Activated T-cell treated with anti-CD3 and anti-CD28 coated beads, Interleukin-2, amount 50 U/mL, for 24 hours (primary cell): ENCODE data around the gene VWA7.
"Not testable (repeated sequence)": the region's sequence is repeated elsewhere in the genome, so short reads cannot be mapped to it uniquely, and the experiment has no call there.

Experiments used
- DNase-seq: peaks from one replicate; pipeline ENCODE4 v3.0.0-alpha.2; 2020
- H3K27ac Mint-ChIP-seq: 2 replicates; pipeline ENCODE4 v1.8.0; 2020; ENCODE audit warnings: mild to moderate bottlenecking, mixed read lengths
- H3K27me3 Mint-ChIP-seq: 2 replicates; pipeline ENCODE4 v1.8.0; 2020; ENCODE audit warnings: mixed read lengths
- H3K36me3 Mint-ChIP-seq: 2 replicates; pipeline ENCODE4 v1.8.0; 2020; ENCODE audit warnings: low read depth, mixed read lengths
- H3K4me1 Mint-ChIP-seq: 2 replicates; pipeline ENCODE4 v1.8.0; 2020; ENCODE audit warnings: low read depth, mixed read lengths
- H3K4me3 Mint-ChIP-seq: 2 replicates; pipeline ENCODE4 v1.8.0; 2020; ENCODE audit warnings: mild to moderate bottlenecking, moderate library complexity, mixed read lengths
- H3K9me3 Mint-ChIP-seq: 2 replicates; pipeline ENCODE4 v1.8.0; 2020; ENCODE audit warnings: mixed read lengths

The VWA7 gene

DNA sequence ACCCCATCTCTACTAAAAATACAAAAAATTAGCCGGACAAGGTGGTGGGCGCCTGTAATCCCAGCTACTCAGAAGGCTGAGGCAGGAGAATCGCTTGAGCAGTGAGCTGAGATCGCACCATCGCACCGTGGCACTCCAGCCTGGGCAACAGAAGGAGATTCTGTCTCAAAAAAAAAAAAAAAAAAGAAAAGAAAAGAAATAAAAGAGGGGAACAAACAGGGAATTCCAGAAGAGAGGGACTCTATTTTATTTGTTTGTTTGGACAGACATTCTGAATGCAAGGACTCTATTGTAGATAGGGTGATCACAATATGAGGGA is 16.8 kb upstream of the VWA7 start:
- not testable (repeated sequence) for H3K27me3 Mint-ChIP-seq, H3K9me3 Mint-ChIP-seq, DNase-seq
- peaks cover 54% of the 10 kb centered on the region for H3K4me1 Mint-ChIP-seq
- H3K27ac Mint-ChIP-seq = peak overlapping the region; percentile 99
- H3K4me3 Mint-ChIP-seq = peak overlapping the region; percentile 95
- H3K36me3 Mint-ChIP-seq = peaks cover 76% of the 10 kb centered on the region

DNA sequence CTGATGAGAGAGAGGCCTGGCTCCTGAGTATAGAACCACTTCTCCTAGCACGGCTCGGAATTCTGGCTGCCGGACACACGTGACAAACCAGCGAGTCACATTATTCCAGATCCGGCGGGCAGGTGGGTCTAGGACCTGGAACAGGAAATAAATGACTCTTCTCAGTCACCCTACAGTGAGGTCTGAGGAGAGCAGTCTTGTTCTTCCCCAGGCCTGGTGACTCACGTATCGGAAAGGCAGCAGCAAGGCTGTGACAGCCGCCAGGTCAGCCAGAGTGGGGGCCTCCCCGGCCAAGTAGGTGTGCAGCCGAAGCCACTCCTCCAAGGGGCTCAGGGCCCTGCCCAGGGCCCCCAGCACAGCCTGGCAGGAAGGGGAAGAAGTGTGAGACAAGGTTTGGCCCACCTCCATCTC is 15.6 kb upstream of the VWA7 start:
- peak overlapping the region; percentile 72 for H3K27ac Mint-ChIP-seq
- H3K36me3 Mint-ChIP-seq = peaks cover 76% of the 10 kb centered on the region
- peaks cover 47% of the 10 kb centered on the region for H3K4me1 Mint-ChIP-seq
- no peaks in the 10 kb centered on the region for H3K9me3 Mint-ChIP-seq
- no peak for DNase-seq
- peak overlapping the region; percentile 95 for H3K4me3 Mint-ChIP-seq
- H3K27me3 Mint-ChIP-seq = no peaks in the 10 kb centered on the region

- no peaks in the 10 kb centered on the region for H3K27me3 Mint-ChIP-seq
- H3K4me1 Mint-ChIP-seq = peaks cover 41% of the 10 kb centered on the region
- peak overlapping the region; percentile 60 for H3K27ac Mint-ChIP-seq
- H3K36me3 Mint-ChIP-seq = peaks cover 74% of the 10 kb centered on the region
- H3K9me3 Mint-ChIP-seq = no peaks in the 10 kb centered on the region
- no peak overlapping the region for H3K4me3 Mint-ChIP-seq
- no peak for DNase-seq
Observed at GRCh38 chr6:31792090-31792374, 14.9 kb upstream of the VWA7 start.

GRCh38 chr6:31791324-31792089 is 14.4 kb upstream of the VWA7 start:
- Mint-ChIP-seq H3K4me3 (no peak overlapping the region), H3K27me3 (no peaks in the 10 kb centered on the region), H3K9me3 (no peaks in the 10 kb centered on the region), H3K36me3 (peaks cover 73% of the 10 kb centered on the region), H3K4me1 (peaks cover 38% of the 10 kb centered on the region), H3K27ac (peak overlapping the region; percentile 60)
- DNase-seq = peak; percentile 55

GRCh38 chr6:31785475-31785874 is 8.3 kb upstream of the VWA7 start:
- no peaks in the 10 kb centered on the region for H3K27me3 Mint-ChIP-seq
- H3K36me3 Mint-ChIP-seq = peaks cover 89% of the 10 kb centered on the region
- H3K27ac Mint-ChIP-seq = no peak overlapping the region
- H3K4me3 Mint-ChIP-seq = no peak overlapping the region
- no peaks in the 10 kb centered on the region for H3K9me3 Mint-ChIP-seq
- peaks cover 3% of the 10 kb centered on the region for H3K4me1 Mint-ChIP-seq
- DNase-seq = no peak

DNA sequence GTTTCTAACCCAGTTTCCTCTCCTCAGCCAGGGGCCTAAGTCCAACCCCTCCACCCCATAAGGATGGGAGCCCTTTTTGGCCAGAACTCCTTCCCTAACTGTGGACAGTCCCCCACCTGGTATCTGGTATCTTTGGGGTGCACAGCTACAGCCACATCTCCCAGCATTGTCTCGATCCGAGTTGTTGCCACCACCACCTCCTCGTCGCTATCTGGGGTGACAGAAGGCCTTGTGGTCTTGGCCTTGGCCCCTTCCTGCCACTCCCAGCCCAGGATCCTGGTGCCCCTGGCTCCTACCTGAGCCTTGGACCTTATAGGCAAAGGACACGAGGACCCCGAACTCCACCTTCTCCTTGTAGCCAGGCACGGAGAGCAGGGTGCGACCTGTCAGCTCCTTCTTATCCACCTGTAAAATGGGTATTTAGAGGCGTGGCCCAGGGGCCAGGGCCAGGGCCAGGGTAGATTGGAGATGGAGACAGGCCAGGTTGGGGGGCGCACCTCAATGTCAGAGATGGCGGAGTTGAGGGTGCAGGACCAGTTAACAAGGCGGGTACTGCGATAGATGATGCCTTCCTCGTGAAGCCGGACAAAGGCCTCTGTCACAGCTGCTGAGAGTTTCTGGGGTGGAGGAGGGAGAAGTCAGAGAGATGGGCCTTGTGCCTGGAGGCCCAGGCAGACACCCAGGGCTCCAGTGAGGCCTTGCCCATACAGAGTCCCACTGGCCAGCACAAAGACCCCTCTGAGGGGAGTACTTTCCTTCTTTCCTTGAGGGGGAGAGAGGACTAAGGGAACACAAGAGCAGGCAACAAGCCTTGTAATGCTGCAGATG is 7.2 kb upstream of the VWA7 start:
- H3K4me3 Mint-ChIP-seq = no peak overlapping the region
- H3K36me3 Mint-ChIP-seq = peaks cover 93% of the 10 kb centered on the region
- H3K4me1 Mint-ChIP-seq = no peaks in the 10 kb centered on the region
- H3K27ac Mint-ChIP-seq = no peak overlapping the region
- H3K9me3 Mint-ChIP-seq = no peaks in the 10 kb centered on the region
- H3K27me3 Mint-ChIP-seq = no peaks in the 10 kb centered on the region
- no peak for DNase-seq

DNA sequence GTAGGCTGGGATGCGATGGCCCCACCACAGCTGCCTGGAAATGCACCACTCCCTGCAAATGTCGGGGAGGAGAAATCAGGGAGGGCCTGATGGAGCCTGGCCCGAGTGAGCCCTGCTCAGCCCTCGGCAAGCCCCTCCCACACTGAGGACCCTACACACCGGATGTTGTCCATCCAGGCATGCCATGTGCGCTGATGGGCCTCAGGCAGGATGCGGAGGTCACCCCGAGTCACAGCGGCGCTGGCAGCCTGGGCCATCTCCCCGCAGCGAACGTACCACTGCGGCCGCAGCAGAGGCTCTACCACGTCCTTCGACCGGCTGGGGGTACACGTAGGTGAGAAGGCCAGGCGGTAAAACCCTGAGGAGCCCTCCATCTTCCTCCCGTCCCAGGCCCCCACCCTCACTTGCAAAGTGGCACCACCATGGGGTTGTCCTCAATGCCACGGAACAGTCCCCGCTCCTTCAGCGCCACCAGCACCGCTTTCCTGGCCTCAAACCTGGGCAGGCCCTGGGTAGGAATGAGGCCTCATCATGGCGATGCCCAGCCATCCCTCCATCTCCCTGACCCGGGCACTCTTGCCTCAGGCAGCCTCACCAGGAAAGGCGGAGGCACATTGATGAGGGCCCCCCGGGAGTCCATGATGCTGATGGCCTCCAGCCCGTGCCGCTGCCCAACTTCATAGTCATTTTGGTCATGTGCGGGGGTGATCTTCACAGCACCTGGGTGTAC is 5.2 kb upstream of the VWA7 start:
- no peaks in the 10 kb centered on the region for H3K9me3 Mint-ChIP-seq
- peaks cover 11% of the 10 kb centered on the region for H3K4me1 Mint-ChIP-seq
- H3K27ac Mint-ChIP-seq = no peak overlapping the region
- peaks cover 95% of the 10 kb centered on the region for H3K36me3 Mint-ChIP-seq
- no peak for DNase-seq
- H3K4me3 Mint-ChIP-seq = no peak overlapping the region
- no peaks in the 10 kb centered on the region for H3K27me3 Mint-ChIP-seq

DNA sequence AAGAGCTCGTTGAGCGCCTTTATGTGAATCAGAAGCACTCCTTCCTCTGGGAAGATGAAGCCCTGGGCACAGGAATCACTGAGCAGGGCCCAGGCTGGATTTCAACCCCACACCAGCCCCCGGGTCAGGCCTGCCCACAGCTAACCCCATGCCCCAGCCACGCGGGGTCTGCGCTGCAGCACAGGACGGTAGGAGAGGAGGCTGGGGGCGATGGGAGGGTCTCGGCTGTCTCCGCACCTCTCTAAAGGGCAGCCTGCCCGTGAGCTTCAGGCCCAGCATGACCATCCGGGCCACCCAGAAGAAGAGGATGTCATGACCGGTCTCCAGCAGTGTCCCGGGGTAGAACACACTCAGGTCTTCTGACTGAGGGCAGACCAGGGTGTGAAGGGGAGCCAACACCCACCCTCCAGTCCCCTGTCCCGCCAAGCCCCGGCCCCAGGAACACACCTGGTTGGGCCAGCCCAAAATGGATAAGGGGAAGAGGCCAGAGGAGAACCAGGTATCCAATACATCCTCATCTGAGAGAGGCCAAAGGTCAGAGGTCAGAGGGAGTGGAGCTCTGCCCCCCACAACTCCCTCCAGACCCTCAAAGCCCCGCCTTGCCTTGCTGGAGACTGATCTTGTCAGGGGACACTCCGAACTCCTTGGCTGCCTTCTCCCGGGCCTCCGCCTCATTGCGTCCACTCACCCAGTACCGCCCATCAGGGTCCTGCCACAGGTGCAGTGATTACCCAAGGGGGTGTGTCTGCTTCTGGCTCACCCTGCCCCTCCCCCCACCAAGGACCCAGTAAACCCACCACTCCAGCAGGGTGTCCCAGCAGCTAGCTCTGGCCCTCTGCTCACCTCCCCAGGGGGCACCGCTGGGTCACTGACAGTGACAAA is 4.4 kb upstream of the VWA7 start:
- Mint-ChIP-seq H3K27ac (no peak overlapping the region), H3K9me3 (no peaks in the 10 kb centered on the region), H3K27me3 (no peaks in the 10 kb centered on the region), H3K36me3 (peaks cover 92% of the 10 kb centered on the region), H3K4me3 (no peak overlapping the region), H3K4me1 (peaks cover 19% of the 10 kb centered on the region)
- no peak for DNase-seq

- Mint-ChIP-seq H3K9me3 (no peaks in the 10 kb centered on the region), H3K4me3 (no peak overlapping the region), H3K27me3 (no peaks in the 10 kb centered on the region), H3K36me3 (peaks cover 84% of the 10 kb centered on the region), H3K4me1 (peaks cover 23% of the 10 kb centered on the region), H3K27ac (peak overlapping the region; percentile 57)
- DNase-seq = no peak
Observed at GRCh38 chr6:31780507-31781243, 3.5 kb upstream of the VWA7 start.

- peaks cover 29% of the 10 kb centered on the region for H3K4me1 Mint-ChIP-seq
- H3K4me3 Mint-ChIP-seq = no peak overlapping the region
- H3K27ac Mint-ChIP-seq = no peak overlapping the region
- no peak for DNase-seq
- H3K36me3 Mint-ChIP-seq = peaks cover 76% of the 10 kb centered on the region
- H3K9me3 Mint-ChIP-seq = no peaks in the 10 kb centered on the region
- no peaks in the 10 kb centered on the region for H3K27me3 Mint-ChIP-seq
Observed at GRCh38 chr6:31779908-31780307, 2.8 kb upstream of the VWA7 start.

GRCh38 chr6:31778999-31779885 is 2.1 kb upstream of the VWA7 start:
- Mint-ChIP-seq H3K36me3 (peaks cover 70% of the 10 kb centered on the region), H3K27ac (no peak overlapping the region), H3K4me3 (no peak overlapping the region), H3K9me3 (no peaks in the 10 kb centered on the region), H3K4me1 (peaks cover 30% of the 10 kb centered on the region), H3K27me3 (no peaks in the 10 kb centered on the region)
- DNase-seq = no peak

DNA sequence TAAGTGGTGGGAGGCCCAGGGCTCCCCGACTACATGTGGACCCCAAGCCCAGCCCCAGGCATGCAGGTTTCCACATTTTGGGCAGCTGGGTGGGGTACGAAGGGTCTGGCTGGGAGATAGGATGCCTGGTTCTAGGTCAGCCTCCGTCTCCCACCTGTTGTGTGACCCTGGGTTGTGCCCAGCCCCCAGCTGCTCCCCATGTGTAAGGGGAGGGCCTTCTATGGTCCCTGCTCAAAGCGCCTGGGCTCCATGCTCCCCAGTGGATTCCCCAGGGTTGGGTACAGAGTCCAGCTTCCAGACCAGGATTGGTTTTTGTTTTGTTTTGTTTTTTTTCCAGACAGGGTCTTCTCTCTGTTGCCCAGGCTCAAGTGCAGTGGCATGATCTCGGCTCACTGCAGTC is 1.1 kb upstream of the VWA7 start:
- no peaks in the 10 kb centered on the region for H3K9me3 Mint-ChIP-seq
- no peaks in the 10 kb centered on the region for H3K27me3 Mint-ChIP-seq
- DNase-seq = no peak
- H3K4me1 Mint-ChIP-seq = peaks cover 35% of the 10 kb centered on the region
- H3K36me3 Mint-ChIP-seq = peaks cover 60% of the 10 kb centered on the region
- H3K4me3 Mint-ChIP-seq = no peak overlapping the region
- H3K27ac Mint-ChIP-seq = peak overlapping the region; percentile 71

DNA sequence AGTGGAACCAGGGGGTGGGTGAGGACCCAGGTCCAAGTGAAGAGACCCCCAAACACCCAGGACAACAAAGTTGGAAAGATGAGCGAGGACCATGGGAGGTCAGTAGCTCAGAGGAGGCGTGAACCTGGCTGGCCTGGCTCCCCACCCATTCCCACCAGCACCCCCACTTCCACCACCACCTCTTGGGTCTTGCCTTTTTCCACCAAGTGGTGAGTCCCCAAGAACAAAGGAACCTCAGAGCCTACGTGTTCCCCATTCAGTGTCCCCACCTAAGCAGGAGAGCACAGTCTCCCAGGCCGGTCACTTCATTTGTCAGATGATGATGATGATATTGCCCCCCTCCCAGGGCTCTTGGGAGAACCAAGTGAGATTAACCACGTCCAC is 531 bp upstream of the VWA7 start:
- H3K27ac Mint-ChIP-seq = peak overlapping the region; percentile 71

More for the DNA sequence above, 531 bp upstream of the VWA7 start:
- Mint-ChIP-seq H3K4me3 (no peak overlapping the region), H3K9me3 (no peaks in the 10 kb centered on the region), H3K4me1 (peaks cover 41% of the 10 kb centered on the region), H3K36me3 (peaks cover 55% of the 10 kb centered on the region), H3K27me3 (no peaks in the 10 kb centered on the region)
- no peak for DNase-seq
